Thyroid gland (tissue), 4 donors: ENCODE data around the gene ZNF667.

ENCODE experiments used
- CTCF ChIP-seq, 6 experiments: fragments of 200-600 bp in 3 of 6; fragments of 450-650 bp in 3 of 6; sonication (generic) in 3 of 6; IDR thresholded peaks; one replicate each; pipeline ENCODE4 v1.5.1; 2016 to 2019; ENCODE audit warnings: antibody characterized with exemption in 6 of 6, mild to moderate bottlenecking in 2 of 6, inconsistent platforms in 1 of 6, moderate library complexity in 1 of 6
- POLR2A ChIP-seq, 2 donors: fragments of 450-650 bp; IDR thresholded peaks; one replicate each; pipeline ENCODE4 v1.6.1; 2017; ENCODE audit warnings: antibody characterized with exemption in 2 of 2, mild to moderate bottlenecking in 2 of 2, moderate library complexity in 1 of 2

- TF ChIP-seq CTCF (IDR thresholded peaks at IDR 0.05) = no peak
- peak in 1 of 2 donors; percentile 6 for TF ChIP-seq POLR2A (IDR thresholded peaks at IDR 0.05)
Measured at GRCh38 chr19:56476093-56476492, 1.1 kb downstream of the ZNF667 start.
